HG03108 (cell line): ENCODE measurements around the gene OSBPL2.

Experiments
- ATAC-seq: cut with Tn5 transposase; IDR thresholded peaks from one replicate; pipeline ENCODE4 v1.9.1; 2021; ENCODE audit warnings: moderate library complexity; ENCODE audit not compliant: unreplicated experiment

OSBPL2 gene

DNA sequence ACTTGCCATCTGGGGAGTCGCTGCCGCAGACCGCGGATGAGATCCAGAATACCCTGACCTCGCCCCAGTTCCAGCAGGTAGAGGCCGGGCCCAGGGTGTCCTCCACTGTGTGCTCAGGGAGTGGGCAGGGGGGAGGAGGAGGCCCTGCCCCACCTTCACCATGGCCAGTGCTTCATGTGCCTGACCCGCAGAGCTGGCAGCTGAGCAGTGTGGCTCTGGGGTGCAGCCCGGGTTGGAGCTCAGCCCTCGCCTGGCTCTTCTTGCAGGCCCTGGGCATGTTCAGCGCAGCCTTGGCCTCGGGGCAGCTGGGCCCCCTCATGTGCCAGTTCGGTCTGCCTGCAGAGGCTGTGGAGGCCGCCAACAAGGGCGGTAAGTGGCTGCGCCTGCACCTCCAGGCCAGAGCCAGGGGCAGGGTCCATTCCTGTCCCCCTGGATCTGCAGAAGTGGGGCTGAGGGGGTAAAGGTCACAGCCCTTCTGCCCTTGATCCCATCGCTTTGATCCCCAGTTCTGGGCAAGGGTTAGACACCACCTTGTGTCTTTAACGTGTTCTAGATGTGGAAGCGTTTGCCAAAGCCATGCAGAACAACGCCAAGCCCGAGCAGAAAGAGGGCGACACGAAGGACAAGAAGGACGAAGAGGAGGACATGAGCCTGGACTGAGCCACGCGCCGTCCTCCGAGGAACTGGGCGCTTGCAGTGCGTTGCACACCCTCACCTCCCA is 69.9 kb downstream of the OSBPL2 start:
- ATAC-seq: no peak

DNA sequence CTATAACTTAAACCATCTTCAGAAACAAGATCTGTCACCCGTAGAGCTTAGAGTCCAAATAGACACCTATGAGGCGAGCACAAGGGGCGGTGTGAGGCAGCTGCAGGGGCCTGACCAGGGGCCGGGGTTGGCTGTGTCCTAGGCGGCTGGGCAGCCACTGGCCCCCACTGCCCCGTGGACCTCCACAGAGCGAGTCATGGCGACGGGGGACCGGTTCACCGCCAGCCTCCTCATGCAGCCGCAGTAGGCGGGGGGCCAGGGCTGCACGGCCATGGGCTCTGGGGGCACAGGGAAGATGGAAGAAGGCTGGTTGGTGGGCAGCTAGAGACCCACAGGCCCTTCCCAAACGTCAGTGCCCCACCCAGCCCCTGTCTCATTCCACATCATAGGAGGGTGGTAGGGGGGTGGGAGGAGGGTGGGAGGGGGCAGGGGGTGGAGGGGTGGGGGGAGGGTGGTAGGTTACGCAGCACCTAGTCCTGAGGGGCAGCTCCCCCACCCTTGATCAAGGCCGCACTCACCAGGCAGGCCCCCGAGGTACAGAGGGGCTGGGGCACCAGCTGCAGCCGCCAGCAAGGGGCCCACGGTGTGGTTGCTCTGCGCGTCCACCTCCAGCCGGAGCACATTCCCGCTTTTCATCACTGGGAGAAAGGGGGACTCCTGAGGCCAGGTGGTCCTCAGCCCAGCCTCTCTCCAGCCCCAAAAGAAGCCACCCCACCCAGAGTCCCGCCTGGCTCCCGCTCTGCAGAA is 71.0 kb downstream of the OSBPL2 start:
- ATAC-seq: no peak

DNA sequence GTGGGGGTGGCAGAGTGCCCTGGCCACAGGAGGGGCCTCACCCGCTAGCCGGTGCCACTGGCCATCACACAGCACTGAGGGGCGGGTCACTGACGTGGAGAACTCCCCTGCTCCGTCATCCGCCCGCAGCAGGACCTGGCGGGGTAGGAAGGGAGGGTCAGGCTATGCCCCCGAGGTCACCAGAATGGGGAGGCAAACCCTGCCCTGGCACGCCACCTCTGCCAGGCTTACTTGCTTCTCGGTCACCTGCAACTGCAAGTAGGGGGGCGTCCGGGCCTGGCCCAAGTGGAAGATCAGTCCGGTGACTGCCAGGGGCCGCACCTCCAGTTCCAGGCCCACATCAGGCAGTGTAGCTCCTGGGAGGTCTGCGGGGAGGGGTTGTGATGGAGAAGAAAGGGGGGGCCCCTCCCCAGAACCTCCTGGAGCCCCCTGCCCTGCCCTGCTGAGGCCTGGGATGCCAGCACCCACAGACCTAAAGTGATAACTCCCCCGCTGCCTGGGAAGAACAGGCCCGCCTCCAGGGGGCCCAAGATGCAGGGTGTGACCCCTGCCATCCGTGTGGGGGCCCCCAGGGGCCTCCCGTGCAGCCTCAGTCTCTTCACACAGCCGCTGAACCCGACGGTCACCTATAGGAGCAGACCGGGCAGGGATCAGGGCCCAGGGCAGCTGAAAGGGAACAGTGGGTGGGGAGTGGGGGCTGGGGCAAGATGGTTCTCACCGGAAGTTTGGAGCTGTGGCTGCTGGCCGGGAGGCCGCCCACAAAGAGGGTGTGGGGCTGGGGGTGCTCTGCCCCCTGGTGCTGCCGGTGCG is 71.8 kb downstream of the OSBPL2 start:
- no peak for ATAC-seq

DNA sequence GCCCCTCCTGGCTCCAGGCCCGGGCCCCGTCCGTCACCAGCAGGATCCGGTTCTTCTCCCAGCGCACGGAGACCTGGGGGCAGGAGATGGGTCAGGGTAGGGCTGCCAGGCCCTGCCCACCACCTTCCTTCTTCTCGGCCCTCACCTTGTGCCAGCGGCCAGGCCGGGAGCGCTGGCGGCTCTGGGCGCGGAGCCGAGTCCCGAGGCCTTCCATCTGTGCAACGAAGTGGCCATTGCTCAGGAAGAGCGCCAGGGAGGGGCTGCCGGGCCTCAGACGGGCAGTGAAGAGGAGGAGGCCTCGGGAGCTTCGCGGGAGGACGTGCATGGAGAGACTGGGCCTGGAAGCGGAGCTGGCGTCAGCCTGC is 72.4 kb downstream of the OSBPL2 start:
- ATAC-seq: no peak

DNA sequence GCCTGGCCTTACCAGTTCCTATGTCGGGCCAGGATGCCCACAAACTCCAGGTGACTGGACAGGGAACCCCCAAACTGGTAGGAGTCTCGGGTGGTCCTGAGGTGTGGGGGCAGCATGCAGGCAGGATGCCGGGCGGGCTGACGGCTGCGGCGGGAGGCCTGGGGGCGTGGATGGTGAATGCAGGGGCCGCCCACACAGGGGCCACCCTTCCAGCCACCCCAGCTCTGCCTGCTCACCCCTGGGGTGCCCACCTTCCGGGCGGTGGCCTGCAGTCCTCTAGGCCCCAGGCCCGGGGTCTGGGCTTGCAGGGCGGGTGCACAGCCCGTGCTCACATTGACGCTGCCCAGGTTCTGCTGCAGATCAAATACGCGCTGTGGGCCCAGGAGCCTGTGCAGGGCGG is 72.8 kb downstream of the OSBPL2 start:
- ATAC-seq: no peak

DNA sequence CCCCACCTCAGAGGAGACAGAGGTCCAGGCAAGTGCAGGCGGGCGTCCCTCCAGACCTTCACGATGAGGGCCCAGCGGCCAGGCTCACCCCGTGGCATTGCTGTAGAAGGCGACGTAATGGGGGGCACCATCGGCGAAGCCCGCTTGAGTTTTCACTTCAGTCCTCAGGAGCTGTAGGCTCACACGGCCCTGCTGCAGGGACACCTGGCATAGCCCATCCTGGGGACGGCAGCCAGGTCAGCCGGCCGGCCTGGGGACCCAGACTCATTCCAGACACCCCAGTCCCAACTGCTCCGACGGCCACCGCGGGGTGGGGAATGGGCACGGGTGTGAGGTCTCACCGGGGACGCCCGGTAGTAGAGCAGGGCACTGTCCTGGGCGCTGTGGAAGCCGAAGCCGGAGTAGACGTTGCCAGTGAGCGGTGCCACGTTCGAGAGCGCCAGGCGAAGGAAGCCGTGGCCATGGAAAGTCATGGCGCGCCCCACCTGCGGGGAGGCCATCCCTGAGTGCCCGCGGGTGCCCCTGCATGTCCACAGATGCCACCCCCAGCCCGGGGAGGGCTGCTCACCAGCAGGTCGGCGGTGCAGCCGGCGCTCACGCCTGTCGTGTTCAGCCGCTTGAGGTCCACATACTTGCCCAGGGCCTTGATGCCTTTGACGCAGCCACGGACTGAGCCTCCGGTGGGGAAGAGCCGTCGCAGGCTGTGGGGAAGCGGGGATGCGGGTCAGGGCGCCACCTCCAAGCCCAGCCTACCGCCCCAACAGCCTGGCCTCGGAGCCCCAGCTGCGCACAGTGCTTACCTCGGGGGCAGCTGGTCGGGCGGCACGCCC is 73.7 kb downstream of the OSBPL2 start:
- ATAC-seq: no peak

DNA sequence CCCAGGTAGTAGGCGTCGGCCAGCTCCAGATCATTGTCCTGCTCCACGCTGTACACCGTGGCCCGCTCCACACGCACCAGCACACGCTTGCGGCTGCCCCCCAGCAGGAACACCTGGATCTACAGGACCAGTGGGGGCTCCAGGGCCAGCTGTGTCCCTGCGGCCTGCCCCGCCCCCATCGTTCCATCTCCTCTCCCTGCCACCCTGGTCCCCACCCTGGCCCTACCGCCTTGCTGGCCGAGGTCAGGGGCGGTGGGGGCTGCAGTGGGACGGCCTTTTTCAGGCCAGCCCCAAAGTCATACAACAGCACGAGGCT is 74.3 kb downstream of the OSBPL2 start:
- ATAC-seq: no peak

DNA sequence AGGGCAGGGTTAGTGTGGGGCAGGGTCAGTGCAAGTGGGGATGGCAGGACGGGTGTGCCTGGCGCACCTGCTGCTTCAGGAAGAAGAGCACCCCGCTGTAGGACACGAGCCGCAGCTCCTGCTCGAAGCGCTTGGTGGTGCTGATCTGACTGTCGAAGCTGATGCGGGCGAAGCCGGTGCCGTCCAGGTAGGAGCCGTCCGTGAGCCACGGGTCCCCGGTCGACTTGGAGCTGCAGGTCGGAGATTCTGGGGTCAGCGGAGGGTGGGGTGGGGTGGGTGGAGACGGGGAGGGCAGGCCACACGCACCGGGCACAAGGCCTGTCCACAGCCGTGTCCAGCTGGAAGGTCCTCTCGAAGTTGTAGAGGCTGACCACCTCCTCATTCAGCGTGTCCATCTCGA is 74.7 kb downstream of the OSBPL2 start:
- no peak for ATAC-seq

DNA sequence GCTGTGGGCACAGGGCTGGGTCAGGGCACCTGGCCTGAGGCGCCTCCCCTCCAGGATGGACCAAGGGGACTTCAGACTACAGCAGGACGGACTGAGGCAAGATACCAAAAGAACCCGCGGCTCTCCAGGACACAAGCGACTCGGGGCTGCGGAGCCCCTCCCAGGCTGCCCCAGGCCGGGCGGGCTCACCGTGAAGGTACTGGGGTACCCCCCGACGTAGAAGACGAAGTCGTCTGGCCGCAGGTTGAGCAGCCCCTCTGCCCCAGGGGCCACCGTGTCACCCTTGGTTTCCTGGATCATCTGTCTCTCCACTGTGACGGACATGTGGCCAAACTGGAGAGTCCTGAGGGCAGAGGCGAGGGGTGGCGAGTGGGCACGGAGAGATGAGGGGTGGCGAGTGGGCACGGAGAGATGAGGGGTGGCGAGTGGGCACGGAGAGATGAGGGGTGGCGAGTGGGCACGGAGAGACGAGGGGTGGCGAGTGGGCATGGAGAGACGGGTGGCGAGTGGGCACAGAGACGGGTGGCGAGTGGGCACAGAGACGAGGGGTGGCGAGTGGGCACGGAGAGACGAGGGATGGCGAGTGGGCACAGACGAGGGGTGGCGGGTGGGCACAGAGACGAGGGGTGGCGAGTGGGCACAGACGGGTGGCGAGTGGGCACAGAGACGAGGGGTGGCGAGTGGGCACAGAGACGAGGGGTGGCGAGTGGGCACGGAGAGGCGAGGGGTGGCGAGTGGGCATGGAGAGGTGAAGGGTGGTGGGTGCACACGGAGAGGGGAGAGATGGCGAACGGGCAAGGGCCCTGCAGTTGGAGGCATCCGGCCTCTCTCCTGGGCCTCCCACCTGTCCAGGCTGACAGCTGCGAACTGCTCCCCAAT is 75.4 kb downstream of the OSBPL2 start:
- ATAC-seq: no peak

DNA sequence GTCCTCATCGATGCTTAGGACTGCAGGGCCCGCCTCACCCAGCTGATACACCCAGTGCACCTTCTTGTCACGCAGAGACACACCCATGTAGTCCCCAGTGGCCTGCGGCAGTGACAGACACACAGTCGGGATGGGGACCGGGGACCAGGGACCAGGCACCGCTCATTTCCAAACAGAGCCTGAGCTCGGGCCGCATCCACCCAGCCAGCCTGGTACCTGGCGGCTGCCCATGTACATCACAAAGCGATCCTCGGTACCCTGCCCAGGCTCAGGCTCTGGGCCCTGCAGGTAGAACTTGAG is 76.0 kb downstream of the OSBPL2 start:
- no peak for ATAC-seq

DNA sequence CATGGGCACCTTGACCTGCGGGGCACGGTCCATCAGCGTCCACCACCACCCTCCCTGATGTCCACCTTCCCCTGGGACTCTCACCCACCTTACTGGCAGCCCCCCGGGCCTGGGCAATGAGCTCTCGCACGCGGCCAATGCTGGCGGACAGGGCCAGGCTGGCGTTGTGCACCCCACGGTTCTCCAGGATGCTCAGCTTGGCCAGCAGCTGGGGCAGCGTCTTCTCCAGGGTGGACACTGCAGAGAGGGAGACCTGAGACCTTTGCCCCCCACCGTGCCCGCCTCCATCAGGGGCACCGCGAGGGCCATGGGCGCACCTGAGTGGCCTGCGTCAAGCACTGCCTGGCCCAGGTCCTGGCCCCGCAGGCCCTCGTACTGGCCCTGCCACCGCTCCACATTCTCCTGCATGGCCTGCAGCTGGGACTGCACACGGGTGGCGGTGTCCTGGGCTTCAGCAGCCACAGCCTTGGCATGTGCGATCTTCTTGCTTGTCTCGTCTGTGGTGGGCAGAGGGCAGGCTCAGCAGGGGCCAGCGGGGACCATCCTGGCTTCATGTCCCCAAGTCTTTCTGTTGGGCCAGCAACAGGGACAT is 76.5 kb downstream of the OSBPL2 start:
- no peak for ATAC-seq

DNA sequence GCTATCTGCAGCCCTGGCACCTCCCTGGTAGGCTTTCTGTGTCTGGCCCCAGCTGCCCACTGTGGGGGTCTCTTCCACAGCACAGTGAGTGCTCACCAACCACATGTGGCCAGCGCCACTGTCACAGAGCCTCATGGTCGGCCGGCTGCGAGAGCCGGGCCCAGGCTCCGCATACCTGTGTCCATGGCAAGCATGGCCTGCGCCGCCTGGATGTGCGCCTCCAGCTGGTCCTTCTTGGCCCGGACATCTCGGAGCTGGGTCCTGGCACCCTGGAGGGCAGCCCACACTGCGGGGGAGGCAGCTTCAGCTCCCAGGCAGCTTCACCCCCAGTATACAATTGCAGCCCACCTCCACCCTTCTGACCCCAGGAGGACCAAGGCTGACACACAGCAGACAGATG is 77.5 kb downstream of the OSBPL2 start:
- no peak for ATAC-seq

DNA sequence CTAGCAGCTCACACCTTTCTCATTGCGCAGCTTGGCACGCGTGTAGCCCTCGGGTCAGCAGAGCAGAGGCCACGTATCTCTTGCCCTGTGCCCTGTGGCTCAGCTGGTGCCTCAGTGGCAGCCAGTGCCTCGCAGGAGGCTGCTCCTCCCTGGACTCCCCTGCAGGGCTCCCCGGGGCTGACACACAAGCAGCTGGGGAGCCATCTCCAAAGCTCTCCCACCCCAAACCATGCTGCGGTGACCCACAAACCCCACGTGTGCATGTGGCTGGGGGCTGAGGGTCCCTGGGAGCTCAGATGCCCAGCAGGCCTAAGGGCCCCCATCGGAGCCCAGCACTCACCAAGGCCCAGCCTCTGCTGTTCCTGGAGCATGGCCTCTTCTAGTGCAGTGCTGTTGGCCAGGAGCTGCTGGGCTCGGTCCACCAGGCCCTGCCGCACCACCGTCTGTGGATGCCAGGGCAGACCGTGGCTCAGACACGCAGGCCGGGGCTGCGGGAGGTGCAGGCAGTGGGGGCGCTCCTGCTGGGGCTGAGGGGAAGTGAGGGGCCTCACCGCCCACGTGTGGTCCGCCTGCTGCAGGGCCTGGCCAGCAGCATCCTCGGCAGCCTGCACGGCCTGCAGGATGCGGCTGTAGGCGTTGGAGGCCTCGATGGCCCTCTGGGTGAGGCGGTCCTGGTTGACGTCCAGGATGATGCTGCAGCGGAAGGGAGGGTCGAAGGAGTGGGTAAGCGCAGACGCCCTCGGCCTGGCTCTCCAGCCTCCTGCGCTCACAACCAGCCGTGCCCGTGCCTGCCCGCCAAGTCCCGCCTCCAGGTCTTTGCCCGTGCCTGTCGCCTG is 78.2 kb downstream of the OSBPL2 start:
- no peak for ATAC-seq

DNA sequence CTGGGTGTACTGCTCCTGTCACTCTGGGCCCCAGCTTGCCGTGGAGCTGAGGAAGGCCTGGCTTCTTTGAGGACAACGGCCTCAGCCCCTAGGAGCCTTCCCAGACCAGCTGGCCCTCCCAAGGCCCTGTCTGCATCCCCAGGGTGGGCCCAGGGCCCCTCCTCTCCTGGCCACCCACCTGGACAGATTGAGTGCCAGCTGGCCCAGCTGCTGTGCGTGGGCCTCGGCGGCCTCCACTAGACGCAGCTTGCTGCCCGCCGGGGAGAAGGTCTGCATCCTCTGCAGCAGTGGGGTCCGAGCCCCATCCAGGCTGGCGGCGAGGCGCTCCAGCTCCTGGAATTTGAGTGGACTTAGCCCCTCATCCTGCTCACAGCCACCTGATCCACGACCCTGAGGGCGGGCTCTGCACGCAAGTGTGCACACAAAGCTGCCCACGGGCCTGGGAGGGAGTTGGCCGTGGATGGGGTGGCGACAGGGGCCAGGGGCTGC is 78.9 kb downstream of the OSBPL2 start:
- ATAC-seq: no peak

DNA sequence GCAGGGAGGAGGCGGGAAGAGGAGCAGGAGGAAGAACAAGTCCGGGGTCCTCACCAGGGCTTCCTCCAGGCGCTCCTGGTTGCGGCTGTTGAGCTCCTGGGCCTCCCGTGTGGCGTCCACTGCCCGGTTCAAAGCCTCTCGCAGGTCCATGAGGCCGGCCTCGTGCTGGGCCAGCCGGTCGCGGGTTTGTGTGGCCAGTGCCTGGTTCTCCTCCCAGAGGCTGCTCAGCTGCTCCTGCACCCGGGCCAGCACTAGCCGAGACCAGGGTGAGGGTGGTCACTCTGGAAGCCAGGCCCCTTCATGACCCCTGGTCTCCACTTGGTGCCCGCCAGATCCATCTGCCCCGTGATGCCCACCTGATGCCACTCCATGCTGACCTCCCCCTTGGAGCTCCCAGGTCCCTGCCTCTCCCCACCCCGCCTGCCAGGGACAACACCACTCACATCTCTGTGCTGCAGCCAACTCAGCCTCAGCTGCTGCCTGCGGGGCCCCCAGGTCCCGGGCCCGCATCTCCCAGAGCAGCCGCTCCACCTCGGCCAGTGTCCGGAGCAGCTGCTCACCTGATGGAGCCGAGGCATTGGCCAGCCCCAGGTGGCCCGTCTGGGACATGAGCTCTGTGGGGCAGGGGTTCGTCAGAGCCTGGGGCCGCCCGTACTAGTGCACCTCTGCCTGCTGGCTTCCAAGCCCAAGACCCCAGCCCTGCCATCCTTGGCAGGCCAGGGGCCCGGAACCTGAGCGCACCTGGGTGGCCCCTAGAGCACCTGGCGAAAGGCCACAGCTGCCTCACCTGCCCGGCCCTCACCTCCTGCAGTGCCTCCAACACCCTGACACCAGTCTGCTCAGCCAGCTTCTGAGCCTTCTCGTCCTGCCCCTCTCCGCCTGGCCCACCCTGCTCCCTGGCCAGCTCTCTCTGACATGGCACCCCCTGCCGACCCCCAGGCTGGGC is 80.4 kb downstream of the OSBPL2 start:
- no peak for ATAC-seq

DNA sequence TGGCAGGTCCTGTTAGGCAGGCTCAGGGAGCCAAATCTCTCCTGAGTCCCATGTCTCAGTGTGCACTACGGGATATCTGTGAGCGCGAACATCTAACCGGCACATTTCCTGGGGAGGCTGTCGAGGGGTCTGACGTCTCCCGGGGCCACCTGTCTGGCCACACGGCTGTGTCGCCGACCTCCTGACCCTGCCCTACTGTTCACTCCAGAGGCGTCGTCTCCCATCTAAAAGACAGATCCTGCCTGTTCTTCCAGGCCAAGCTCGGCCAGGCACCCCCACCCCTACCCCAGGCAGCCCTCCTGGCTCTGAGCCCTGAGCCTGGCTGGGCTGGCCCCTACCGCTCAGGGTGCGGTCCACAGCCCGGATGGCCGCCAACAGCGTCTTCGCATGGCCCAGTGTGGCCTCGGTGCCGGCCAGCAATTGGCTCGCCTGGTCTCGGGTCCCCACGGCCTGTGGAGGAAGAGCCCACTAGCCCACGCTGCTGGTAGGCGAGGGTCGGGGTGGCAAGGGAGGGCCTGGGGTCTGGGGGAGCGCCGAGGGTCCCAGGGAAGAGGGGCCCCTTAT is 81.1 kb downstream of the OSBPL2 start:
- ATAC-seq: no peak

DNA sequence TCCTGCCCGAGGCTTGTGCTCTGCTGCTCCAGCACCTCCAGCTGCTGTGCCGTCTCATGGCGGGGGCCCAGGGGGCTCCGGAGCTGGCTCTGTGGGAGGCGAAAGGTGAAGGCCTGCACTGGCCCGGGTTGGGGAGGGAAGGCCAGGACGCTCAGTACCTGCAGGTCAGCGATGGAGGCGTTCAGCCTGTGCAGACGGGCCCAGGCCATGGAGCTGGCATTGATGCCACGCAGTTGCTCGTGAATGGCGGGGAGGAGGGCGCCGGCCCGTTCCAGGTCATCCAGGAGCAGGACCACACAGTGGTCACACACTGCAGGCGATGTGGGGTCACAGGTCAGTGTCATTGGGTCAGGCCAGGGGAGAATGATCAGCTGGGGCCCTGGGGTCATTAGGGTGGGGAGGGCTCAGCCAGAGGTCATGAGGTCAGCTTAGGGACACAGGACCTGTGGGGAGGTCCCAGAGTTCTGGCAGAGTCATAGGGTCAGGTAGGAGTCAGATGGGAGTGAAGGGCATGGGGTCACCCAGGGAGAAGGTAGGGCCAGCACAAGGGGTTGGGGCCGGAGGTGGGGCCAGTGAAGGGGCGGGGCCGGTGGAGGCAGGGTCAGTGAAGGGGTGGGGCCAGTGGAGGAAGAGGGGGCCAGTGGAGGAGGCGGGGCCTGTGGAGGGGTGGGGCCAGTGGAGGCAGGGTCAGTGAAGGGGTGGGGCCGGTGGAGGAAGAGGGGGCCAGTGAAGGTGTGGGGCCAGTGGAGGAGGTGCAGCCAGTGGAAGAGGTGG is 82.4 kb downstream of the OSBPL2 start:
- no peak for ATAC-seq
